Glomerular visceral epithelial cell (primary cell): ENCODE data around the gene RHBDL1.
A peak's percentile ranks its signal among the peaks of the same experiment; 100 is the strongest.

Source experiments
- DNase-seq: peaks from one replicate; pipeline ENCODE4 v3.0.0-alpha.2; 2016; ENCODE audit errors: extremely low spot score

RHBDL1 gene

GRCh38 chr16:674968-675883, at the start of gene RHBDL1:
Gene RHBDL1 (plus strand): TSS chr16:675671. CDS start chr16:675791, 120 bp downstream.
- no peak for DNase-seq

DNA sequence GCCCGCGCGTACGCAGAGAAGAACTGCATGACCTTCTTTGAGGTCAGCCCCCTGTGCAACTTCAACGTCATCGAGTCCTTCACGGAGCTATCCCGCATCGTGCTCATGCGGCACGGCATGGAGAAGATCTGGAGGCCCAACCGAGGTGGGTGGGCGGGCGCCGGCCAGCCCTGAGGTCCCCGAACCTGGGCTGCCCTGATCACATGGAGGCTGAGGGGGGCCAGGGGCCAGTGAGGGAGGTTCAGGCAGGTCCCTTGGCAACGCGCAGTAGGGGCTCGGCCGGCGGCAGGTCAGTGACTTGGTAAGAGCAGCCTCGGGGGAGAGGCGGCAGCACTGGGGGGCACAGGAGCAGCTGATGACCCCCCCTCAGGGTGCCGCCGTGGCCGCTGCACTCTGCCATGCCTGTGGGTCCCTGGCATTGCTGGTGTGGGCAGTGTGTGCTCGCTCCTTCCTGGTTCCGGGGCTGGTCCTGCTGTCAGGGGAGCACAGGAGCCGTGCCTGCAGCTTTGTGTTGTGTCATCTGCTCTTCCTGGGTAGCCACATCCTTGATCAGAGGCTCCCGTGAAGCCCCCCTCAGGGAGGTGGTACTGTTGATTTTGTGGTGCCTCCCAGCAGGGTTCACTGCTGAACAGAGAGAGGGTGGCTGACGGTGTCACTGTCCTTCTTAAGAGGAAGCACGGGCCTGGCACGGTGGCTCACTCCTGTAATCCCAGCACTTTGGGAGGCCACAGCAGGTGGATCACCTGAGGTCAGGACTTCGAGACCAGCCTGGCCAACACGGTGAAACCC, 49.3 kb upstream of the RHBDL1 start:
- no peak for DNase-seq

DNA sequence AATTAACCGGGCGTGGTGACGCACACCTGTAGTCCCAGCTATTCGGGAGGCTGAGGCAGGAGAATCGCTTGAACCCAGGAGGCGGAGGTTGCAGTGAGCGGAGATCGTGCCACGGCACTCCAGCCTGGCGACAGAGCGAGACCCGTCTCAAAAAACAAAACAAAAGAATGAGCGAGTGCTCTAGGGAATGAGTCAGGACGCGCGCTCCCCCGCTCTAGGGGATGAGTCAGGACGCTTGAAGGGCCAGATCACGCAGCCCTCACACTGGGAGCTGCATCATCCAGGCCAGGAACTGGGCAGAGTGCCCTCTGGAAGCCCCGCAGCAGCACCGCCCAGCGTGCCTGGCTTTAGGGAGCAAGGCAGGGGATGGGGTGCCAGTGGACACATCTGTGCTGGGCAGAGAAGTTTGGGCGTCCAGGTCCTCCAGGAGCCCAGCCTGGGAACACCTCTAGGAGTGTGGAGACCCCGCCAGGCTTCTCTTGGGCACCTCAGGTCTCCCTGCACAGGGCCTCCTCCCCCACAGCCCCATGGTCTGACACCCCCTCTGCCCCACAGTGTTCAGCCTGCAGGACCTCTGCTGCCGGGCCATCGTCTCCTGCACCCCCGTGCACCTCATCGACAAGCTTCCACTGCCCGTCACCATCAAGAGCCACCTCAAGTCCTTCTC, 48.6 kb upstream of the RHBDL1 start:
- DNase-seq: peak; percentile 91

GRCh38 chr16:627454-628239, 47.8 kb upstream of the RHBDL1 start:
- DNase-seq: peak; percentile 37

GRCh38 chr16:628321-629061, 47.0 kb upstream of the RHBDL1 start:
- DNase-seq: no peak

DNA sequence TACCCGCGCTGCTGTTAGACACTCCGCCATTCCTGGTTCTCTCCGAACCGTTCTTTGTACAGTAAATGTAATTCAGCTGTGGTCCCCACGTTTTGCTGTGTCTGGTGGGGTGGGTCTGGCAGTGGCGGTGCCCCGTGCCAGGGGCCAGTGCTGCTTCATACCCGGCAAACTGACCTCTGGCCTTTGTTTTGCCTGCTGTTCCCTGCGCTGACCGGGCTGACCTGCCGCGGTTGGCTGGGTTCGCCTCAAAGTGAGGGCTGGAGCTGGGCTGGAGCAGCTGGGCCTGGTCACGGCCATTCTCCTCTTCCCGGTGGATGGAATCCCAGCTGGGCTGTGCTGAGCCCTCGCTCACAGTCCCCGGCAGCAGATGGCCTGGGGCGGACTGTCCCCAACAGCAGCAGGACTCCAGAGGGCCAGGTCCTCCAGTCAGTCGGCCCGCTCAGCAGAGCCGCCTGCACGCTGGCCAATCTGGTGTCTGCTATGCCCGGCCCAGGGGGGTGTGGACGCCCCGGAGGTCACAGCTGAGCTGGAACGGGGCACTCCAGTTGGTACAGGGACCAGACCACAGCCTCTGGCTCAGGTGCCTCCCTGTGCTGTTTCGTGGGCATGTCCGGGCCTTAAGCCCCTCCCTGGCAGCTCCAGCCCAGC, 46.2 kb upstream of the RHBDL1 start:
- DNase-seq: no peak

- no peak for DNase-seq
Observed at GRCh38 chr16:629833-630248, 45.6 kb upstream of the RHBDL1 start.

DNA sequence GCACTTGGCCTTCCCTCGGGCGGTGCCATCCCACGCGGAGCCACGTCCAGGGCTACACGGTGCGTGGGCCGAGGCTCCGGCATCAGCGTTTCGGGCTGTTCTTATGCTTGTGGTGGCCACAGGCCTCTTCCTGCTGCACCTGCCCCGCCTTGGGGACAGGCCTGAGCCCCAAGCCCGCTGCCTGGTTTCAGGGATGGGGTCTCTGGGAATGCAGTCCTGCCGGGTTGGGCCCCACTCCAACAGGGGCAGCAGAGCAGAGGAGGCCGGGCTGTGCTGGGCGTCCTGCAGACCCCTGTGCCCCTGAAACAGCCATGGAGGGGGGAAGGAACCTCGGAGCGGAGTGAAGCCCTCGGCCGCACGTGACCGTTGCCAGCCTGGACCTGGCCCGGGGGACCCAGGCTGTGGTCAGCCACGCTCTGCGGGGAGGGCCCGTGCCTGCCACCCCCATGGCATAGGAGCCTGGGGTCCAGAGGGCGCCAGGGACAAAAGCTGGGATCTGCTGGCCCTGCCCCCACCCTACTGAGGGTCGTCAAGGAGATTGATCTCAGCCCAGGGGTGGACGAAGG, 45.1 kb upstream of the RHBDL1 start:
- DNase-seq: no peak

DNA sequence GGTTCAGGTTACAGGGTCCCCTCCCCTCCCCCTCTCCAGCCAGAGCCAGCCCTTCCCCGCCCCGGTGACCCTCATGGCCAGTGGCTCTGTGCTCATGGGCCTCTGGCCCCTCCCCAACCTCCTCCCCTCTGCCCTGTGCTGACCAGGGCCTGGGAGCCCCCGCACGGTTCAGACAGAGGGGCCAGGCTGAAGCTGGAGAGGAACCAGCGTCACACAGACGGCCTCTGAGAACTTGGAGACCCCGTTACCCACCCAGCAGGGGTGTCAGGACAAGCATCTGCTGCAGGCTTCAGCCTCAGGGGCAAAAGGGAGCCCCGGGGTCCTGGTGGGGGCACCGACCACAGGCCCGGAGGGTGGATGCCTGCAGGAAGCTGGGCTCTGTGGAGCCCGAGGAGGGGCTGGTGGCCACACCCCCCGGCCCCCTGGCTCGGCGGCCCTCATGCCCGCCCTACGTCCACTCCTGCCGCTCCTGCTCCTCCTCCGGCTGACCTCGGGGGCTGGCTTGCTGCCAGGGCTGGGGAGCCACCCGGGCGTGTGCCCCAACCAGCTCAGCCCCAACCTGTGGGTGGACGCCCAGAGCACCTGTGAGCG, 44.6 kb upstream of the RHBDL1 start, which contains the start of gene WFIKKN1:
Gene WFIKKN1 (plus strand): TSS at position 171 of the 591 bp plus-strand sequence. CDS start 269 bp downstream, at position 440.
- DNase-seq: peak; percentile 31

DNA sequence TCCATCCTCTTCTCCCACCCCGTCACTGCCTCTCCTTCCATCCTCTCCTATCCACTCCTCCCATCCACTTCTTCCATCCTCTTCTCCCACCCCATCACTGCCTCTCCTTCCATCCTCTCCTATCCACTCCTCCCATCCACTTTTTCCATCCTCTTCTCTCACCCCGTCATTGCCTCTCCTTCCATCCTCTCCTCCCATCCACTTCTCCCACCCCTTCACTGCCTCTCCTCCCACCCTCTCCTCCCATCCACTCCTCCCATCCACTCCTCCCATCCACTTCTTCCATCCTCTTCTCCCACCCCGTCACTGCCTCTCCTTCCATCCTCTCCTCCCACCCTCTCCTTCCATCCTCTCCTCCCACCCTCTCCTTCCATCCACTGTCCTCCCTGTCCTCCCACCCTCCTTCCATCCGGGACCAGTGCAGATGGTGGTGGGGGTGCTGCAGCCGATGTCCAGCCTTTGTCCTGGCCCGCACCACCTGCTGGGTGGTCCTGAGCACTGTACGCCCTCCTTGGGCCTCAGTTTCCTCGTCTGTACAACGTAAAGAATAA, 43.6 kb upstream of the RHBDL1 start:
- no peak for DNase-seq

DNA sequence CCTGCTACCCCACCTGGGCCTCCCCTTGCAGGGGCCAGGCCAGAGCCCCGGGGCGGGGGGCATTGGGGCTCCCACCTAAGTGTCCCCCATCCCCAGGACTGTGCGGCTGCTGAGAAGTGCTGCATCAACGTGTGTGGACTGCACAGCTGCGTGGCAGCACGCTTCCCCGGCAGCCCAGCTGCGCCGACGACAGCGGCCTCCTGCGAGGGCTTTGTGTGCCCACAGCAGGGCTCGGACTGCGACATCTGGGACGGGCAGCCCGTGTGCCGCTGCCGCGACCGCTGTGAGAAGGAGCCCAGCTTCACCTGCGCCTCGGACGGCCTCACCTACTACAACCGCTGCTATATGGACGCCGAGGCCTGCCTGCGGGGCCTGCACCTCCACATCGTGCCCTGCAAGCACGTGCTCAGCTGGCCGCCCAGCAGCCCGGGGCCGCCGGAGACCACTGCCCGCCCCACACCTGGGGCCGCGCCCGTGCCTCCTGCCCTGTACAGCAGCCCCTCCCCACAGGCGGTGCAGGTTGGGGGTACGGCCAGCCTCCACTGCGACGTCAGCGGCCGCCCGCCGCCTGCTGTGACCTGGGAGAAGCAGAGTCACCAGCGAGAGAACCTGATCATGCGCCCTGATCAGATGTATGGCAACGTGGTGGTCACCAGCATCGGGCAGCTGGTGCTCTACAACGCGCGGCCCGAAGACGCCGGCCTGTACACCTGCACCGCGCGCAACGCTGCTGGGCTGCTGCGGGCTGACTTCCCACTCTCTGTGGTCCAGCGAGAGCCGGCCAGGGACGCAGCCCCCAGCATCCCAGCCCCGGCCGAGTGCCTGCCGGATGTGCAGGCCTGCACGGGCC, 42.8 kb upstream of the RHBDL1 start:
- no peak for DNase-seq

GRCh38 chr16:633336-634050, 42.0 kb upstream of the RHBDL1 start:
- no peak for DNase-seq

GRCh38 chr16:634051-634670, 41.3 kb upstream of the RHBDL1 start:
- DNase-seq: no peak

DNA sequence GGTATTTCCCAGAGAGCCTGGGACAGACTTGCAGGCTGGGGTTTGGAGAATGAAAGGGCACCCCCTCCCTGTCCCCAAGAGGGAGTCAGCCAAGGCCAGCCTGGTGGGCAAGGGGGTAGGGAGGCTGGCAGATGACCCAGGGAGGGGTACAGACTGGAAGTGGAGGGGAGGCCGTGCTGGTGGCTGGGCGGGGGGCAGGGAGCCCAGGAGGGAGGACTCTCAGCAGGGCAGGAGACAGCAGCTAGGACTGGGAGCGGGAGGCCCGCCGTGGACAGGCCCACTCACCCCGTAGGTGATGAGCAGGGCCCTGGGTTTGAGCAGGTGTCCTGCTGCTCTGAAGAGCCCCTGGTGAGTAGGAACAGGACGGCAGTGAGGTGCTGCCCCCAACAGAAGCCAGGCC, 40.5 kb upstream of the RHBDL1 start:
- no peak for DNase-seq

DNA sequence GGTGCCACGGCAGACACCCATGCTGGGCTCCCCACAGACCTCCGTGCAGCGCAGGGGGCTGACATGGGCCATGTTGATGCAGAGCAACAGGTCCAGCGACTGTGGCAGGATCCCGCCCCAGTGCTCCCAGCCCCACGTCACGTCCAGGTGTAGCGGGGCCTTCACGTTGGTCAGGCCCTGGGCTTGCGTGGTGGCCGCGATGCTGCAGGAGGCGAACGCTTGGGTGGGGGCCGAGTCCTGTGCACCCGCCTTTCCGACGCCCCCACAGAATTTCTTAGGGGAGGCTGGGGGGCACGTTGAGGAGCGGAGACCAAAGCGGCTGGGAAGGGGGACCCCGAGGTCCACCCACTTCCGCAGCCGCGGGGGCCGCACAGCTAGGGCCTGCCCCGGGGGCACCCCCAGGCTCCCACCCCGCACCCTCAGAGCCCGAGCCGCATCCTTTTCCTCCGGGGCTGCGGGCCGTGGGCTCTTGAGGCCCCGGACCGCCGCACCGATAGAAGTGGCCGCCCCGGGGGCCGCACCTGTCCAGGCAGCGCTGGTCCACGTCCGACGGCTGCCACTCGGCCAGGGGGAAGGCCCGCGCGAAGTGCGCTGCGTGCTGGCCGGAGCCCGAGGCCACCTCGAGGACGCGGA, 39.8 kb upstream of the RHBDL1 start:
- DNase-seq: no peak
